Measurements from ENCODE around the gene OR2B3. TPM values are rescaled to one million over a fixed set of nuclear protein-coding genes. Genes with fewer than 3 reads are reported as not detected.
A peak's percentile ranks its signal among the peaks of the same experiment; 100 is the strongest.
"Not testable (repeated sequence)": the region's sequence is repeated elsewhere in the genome, so short reads cannot be mapped to it uniquely, and the experiment has no call there.

The OR2B3 gene
- not detected for total RNA-seq

DNA sequence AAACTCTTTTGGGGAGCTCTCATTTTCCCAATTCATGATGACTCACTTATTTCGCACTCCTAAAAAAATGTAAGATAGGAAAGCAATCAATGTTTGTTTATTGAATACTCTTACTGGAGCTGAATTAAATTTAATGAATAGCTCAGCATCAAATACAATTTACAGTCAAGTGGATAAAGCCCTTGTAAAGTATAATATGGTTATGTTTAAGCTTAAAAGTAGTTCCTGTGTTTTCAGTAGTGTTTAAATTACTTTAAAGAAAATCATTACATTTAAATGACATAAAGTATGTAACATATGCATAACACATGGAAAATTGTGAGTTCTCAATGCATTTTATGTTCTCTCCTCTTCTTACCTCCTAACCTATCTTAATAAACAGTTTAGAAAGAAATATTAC lies at the start of gene OR2B3:
Gene OR2B3 (minus strand): TSS at position 101 of the 400 bp plus-strand sequence. CDS start 65 bp downstream, at position 36.
- no peak for DNase-seq (ENCODE audit: low read depth in 2 of 3, low spot score in 2 of 3)

- DNase-seq (ENCODE audit: low read depth in 2 of 3, low spot score in 2 of 3), result no peak
Observed at GRCh38 chr6:29131691-29132090, 44.6 kb upstream of the OR2B3 start.

- no peak for DNase-seq (ENCODE audit: low read depth in 2 of 3, low spot score in 2 of 3)
Observed at GRCh38 chr6:29130644-29131043, 43.5 kb upstream of the OR2B3 start.

DNA sequence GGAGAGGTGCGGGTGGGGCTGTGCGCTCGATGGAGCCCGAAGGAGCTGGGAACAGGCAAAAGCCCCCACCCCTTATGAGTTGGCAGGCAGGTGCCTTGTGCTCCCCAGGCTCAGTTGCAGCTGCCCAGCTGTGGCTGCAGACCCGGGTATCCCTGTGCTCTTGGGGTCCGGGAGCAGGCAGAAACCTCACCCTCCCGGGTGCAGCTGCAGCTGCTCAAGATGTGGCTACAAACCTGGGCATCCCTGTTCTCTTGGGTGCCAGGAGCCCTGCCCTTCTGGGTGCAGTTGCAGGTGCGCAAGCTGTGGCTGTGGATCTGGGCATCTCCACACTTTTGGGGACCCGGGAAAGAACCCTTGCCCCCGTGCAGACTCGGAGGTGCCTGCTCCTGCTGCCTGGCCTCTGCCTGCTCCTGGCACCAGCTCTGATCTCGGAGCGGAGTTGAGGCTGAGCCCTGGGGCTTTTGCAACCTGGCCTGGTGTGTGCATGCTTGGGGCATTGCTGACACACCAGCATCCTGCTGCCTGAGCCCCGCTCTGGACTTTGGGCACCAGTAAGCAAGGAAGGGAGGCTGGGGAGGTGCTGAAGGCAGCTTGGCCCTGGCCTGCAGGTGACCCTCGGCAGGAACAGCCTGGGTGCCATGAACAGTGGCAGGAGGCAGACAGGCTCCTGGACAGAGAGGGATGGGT lies 42.4 kb upstream of the OR2B3 start:
- DNase-seq (ENCODE audit: low read depth in 2 of 3, low spot score in 2 of 3), result no peak

- not testable (repeated sequence) for DNase-seq (ENCODE audit: low read depth in 2 of 3, low spot score in 2 of 3)
Observed at GRCh38 chr6:29114964-29115363, 27.9 kb upstream of the OR2B3 start.

GRCh38 chr6:29112135-29112534 lies 25.0 kb upstream of the OR2B3 start:
- DNase-seq (ENCODE audit: low read depth in 2 of 3, low spot score in 2 of 3), result no peak

DNA sequence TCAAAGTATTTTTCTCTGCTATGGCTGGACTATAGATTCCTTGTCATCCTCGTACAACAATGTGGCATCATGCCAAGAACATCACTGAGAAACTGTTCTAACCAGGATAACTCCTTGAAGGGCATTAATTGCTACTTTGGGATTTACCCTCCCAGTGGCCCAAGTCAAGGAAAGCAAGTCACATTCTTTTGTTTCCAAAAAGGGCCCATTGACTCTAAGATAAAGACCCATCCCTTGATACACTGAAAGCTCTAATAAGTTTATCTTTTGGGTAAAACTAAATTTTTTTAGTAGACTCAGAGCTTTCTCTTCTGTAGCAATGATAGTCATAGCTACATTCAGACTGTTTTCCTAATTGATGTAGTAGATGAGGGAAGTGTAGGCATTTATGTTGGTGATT lies 20.6 kb upstream of the OR2B3 start, which contains the start of gene OR2J3:
Gene OR2J3 (plus strand): TSS at position 301 of the 400 bp plus-strand sequence. CDS start 3,833 bp downstream, outside the sequence.
- DNase-seq (ENCODE audit: low read depth in 2 of 3, low spot score in 2 of 3), result no peak

GRCh38 chr6:29099190-29099589 lies 12.1 kb upstream of the OR2B3 start, which contains the start of gene OR2J1:
OR2J1 (plus strand) TSS chr6:29099490; CDS start chr6:29100943, 1,453 bp downstream.
- DNase-seq (ENCODE audit: low read depth in 2 of 3, low spot score in 2 of 3), result no peak

- DNase-seq (ENCODE audit: low read depth in 2 of 3, low spot score in 2 of 3), result no peak
Observed at GRCh38 chr6:29097803-29098202, 10.7 kb upstream of the OR2B3 start.

DNA sequence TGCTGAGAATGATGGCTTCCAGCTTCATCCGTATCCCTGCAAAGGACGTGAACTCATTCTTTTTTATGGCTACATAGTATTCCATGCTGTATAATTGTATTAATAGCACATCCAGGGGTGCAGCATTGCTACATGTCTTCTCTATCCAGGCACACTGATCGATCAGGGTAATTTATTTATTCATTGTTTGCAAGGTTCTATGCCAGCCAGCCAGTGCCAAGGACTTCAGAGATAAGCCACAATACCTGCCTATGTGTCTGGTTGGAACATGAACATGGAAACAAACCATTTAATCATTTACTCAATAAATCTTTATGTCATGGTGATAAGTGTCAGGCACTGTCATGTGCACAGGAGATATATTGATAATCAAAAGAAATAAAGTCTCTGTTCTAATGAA lies 5.8 kb upstream of the OR2B3 start:
- DNase-seq (ENCODE audit: low read depth in 2 of 3, low spot score in 2 of 3), result no peak

DNA sequence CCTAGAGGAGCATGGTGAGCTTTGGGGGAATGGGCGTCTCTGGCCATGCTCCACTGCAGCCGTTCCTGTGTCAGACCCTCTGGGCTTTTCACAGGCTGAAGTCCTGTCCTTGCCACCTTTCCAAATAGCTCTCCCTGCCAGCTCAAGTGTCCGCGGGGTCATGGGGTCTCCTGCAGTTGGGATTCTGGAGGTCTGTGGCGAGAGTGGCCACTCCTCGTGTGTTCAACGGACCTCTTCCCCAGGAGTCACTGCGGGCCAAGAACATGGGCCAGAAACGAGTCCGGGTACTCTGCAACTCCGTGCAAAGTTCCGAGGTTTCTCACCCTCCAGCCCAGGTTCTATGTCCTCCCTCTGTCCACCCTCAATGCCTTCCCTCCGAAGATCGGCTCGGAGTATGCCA lies 4.7 kb downstream of the OR2B3 start:
- no peak for DNase-seq (ENCODE audit: low read depth in 2 of 3, low spot score in 2 of 3)

- DNase-seq (ENCODE audit: low read depth in 2 of 3, low spot score in 2 of 3), result no peak
Observed at GRCh38 chr6:29081312-29081711, 5.8 kb downstream of the OR2B3 start.

- DNase-seq (ENCODE audit: low read depth in 2 of 3, low spot score in 2 of 3), result no peak
Observed at GRCh38 chr6:29079203-29079602, 7.9 kb downstream of the OR2B3 start.

DNA sequence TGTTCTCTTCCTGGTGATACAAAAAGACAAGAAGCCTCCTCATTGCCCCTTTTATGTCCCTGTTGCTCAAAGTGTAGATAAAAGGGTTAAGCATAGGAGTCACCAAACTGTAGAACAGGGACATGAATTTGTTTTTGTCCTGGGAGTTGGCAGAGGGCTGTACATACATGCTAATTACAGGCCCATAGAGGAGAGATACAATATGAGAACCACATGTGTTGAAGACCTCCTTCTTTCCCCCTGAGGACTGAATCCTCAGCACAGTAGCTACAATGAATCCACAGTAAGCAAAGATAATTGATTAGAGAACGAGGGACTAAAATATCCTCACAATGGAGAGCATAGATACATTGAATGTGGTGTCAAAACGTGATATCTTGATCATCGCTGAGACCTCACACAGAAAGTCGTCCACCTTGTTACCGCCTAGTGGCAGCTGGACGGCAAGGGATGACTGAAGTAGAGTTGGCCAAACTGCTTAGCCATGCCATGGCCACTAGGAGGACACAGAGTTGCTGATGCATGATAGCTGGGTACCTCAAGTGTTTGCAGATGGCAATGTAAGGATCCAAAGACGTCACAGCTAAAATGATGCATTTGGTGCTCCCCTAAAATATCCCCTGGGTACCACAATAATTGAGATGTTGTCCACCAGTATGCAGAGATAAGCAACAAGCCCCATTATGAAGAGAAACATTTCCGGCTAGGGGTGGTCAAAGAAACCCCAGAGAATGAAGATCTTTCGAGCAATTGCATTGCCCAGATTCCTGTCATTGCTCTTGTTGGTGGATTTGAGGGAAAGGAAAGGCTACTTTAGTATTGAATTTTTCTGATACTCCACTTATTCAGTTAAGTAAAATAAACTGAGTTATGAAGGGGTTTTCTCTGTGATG lies 15.0 kb downstream of the OR2B3 start:
- DNase-seq (ENCODE audit: low read depth in 2 of 3, low spot score in 2 of 3), result peak in 2 of 3 donors; percentile 12 to 44

DNA sequence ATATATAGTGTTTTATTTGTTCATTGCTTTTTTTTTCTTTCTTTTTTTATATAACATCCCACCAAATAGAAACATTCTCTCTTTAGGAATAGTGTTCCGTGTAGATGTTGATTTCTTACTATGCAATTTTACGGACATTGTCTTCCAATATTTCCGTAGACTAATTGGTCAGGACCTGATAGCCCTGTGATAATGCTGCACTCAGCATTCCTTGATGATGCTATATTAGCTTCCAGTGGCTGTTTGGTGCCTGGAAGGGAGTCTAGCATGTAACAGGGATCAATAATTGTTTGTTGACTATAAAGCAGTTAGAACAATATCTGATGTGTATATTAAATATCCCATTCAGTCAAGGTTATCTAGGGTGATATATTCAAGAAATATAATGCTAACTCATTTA lies 35.4 kb downstream of the OR2B3 start:
- no peak for DNase-seq (ENCODE audit: low read depth in 2 of 3, low spot score in 2 of 3)

- no peak for DNase-seq (ENCODE audit: low read depth in 2 of 3, low spot score in 2 of 3)
Observed at GRCh38 chr6:29045075-29045474, 42.0 kb downstream of the OR2B3 start, which contains the start of gene OR2W1. OR2W1 (minus strand) TSS chr6:29045175; CDS start chr6:29045175, 0 bp downstream.

Other genes with a start within 250 kb of the OR2B3 start
- 59.8 TPM for gene TRIM27, start 163.3 kb downstream of the OR2B3 start, total RNA-seq
- 0.27 TPM for gene ZNF311, start 82.0 kb downstream of the OR2B3 start, total RNA-seq
- gene OR2W1, start 42.1 kb downstream of the OR2B3 start, total RNA-seq, result not detected
- gene OR2J1, start 12.2 kb upstream of the OR2B3 start, total RNA-seq, result under 0.01 TPM
- gene OR2J3, start 20.7 kb upstream of the OR2B3 start, total RNA-seq, result not detected
- gene OR2J2, start 83.6 kb upstream of the OR2B3 start, total RNA-seq, result under 0.01 TPM
- not detected for gene OR14J1, start 214.4 kb upstream of the OR2B3 start, total RNA-seq